Endodermal cell (in vitro differentiated cells): Measurements from ENCODE around the gene DNLZ. TPM values are rescaled to one million over a fixed set of nuclear protein-coding genes. Genes with fewer than 3 reads are reported as not detected.

Experiments
- DNase-seq: peaks from one replicate; pipeline ENCODE4 v3.0.0-alpha.2; 2017
- H3K27ac ChIP-seq: 2 replicates; pipeline ENCODE4 v1.5.1; 2013; ENCODE audit warnings: mild to moderate bottlenecking, low read depth, low read length, moderate library complexity
- H3K27me3 ChIP-seq: 2 replicates; pipeline ENCODE4 v1.6.1; 2013; ENCODE audit warnings: mild to moderate bottlenecking, low read length, moderate library complexity; ENCODE audit not compliant: insufficient read depth, control insufficient read depth, poor library complexity, severe bottlenecking
- H3K36me3 ChIP-seq: 2 replicates; pipeline ENCODE4 v1.7.0; 2013; ENCODE audit warnings: mild to moderate bottlenecking, low read length, moderate library complexity; ENCODE audit not compliant: control insufficient read depth, insufficient read depth
- H3K4me1 ChIP-seq: one replicate; pipeline ENCODE4 v1.7.0; 2013; ENCODE audit warnings: low read length; ENCODE audit not compliant: control insufficient read depth, insufficient read depth
- H3K4me3 ChIP-seq: 2 replicates; pipeline ENCODE4 v1.5.1; 2013; ENCODE audit warnings: mild to moderate bottlenecking, low read length, moderate library complexity
- H3K9ac ChIP-seq: 2 replicates; pipeline ENCODE4 v1.6.1; 2013; ENCODE audit warnings: mild to moderate bottlenecking, low read length, moderate library complexity; ENCODE audit not compliant: poor library complexity, severe bottlenecking; ENCODE audit errors: extremely low read depth
- H3K9me3 ChIP-seq: 2 replicates; pipeline ENCODE4 v1.6.1; 2013; ENCODE audit warnings: mild to moderate bottlenecking, low read length, moderate library complexity; ENCODE audit not compliant: control insufficient read depth
- H3K27ac Mint-ChIP-seq: 2 replicates; pipeline ENCODE4 v1.8.0; 2020; ENCODE audit warnings: mixed read lengths
- H3K27me3 Mint-ChIP-seq: 2 replicates; pipeline ENCODE4 v1.8.0; 2021; ENCODE audit warnings: mild to moderate bottlenecking, mixed read lengths; ENCODE audit not compliant: insufficient read depth
- H3K36me3 Mint-ChIP-seq: 2 replicates; pipeline ENCODE4 v1.8.0; 2020; ENCODE audit warnings: low read depth, mixed read lengths
- H3K4me1 Mint-ChIP-seq: 2 replicates; pipeline ENCODE4 v1.8.0; 2020; ENCODE audit warnings: mixed read lengths
- H3K4me3 Mint-ChIP-seq: 2 replicates; pipeline ENCODE4 v1.8.0; 2020; ENCODE audit warnings: mild to moderate bottlenecking, moderate library complexity, mixed read lengths
- H3K9me3 Mint-ChIP-seq: 2 replicates; pipeline ENCODE4 v1.8.0; 2020; ENCODE audit warnings: mild to moderate bottlenecking, mixed read lengths
- CTCF ChIP-seq: fragments of 200-600 bp; sonication (generic); conservative IDR thresholded peaks from 2 replicates; pipeline ENCODE4 v1.5.0; 2021; ENCODE audit warnings: antibody characterized with exemption, mild to moderate bottlenecking
- WGBS, 2 experiments: methylation state at CpG; one replicate each; pipeline versions ENCODE4 v1.1.5 to v1.1.7; 2013; ENCODE audit warnings: missing lambda C conversion rate in 2 of 2, mixed read lengths in 1 of 2; ENCODE audit not compliant: insufficient coverage in 1 of 2, insufficient read length in 1 of 2; 5-methylcytosine and 5-hydroxymethylcytosine counted together
- total RNA-seq, 2 donors: library from RNA; stranded (reverse); fragmentation: NEBNext Ultra II Directional in 1 of 2; extraction: Animal tissue kit (Norgen Biotek cat#: 25700) in 1 of 2; gene quantifications; 2 replicates in 1 of 2; 3 replicates in 1 of 2; pipeline ENCODE4 v1.2.1, GENCODE V29; 2021

DNLZ gene
- total RNA-seq, 2 donors from 2014 or later, result 12.6 to 20.1 TPM

- Histone ChIP-seq H3K9me3 (no peaks in the 10 kb centered on the region), H3K27me3 (no peaks in the 10 kb centered on the region), H3K4me3 (no peak overlapping the region), H3K27ac (no peak overlapping the region), H3K4me1 (peaks cover 6% of the 10 kb centered on the region), H3K9ac (no peak overlapping the region), H3K36me3 (peaks cover 4% of the 10 kb centered on the region)
- H3K4me3 Mint-ChIP-seq, result no peak overlapping the region
- peaks cover 5% of the 10 kb centered on the region for H3K4me1 Mint-ChIP-seq
- no peaks in the 10 kb centered on the region for H3K36me3 Mint-ChIP-seq
- no peak for DNase-seq
- no peaks in the 10 kb centered on the region for H3K27me3 Mint-ChIP-seq
- no peaks in the 10 kb centered on the region for H3K9me3 Mint-ChIP-seq
- H3K27ac Mint-ChIP-seq, result no peak overlapping the region
- WGBS, 2 experiments, result 90 to 95% methylated on average over 7 to 12 of the region's 12 CpGs
- no peak for TF ChIP-seq CTCF
Observed at GRCh38 chr9:136333045-136333444, 30.5 kb downstream of the DNLZ start.

DNA sequence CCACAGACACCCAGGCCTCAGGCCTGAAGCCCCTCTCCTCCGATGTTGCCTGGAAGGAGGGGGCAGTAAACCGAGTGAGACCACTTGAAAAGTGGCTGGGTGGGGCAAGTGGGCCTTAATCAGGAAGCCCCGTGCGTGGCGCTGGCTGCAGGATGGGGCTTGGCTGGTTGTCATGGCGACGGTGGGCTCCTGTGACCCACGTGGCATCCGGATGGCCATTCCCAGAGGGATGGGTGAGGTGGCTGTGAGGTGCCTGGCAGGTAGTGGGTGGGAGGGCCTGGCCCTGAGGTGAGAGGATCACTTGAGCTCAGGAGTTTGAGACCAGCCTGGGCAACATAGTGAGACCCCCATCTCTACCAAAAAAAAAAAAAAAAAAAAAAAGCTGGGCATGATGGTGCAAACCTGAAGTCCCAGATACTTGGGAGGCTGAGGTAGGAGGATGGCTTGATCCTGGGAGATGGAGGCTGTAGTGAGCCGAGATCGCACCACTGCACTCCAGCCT is 31.0 kb downstream of the DNLZ start:
- no peak for DNase-seq
- peaks cover 4% of the 10 kb centered on the region for H3K36me3 ChIP-seq
- H3K27me3 ChIP-seq, result no peaks in the 10 kb centered on the region
- H3K4me1 Mint-ChIP-seq, result peaks cover 5% of the 10 kb centered on the region
- H3K9ac ChIP-seq, result no peak overlapping the region
- WGBS, 2 experiments, result 78 to 91% methylated on average over 6 to 11 of the region's 11 CpGs
- H3K9me3 Mint-ChIP-seq, result no peaks in the 10 kb centered on the region
- H3K36me3 Mint-ChIP-seq, result no peaks in the 10 kb centered on the region
- H3K4me3 Mint-ChIP-seq, result no peak overlapping the region
- H3K27ac ChIP-seq, result no peak overlapping the region
- no peaks in the 10 kb centered on the region for H3K9me3 ChIP-seq
- H3K4me3 ChIP-seq, result no peak overlapping the region
- no peak overlapping the region for H3K27ac Mint-ChIP-seq
- peaks cover 6% of the 10 kb centered on the region for H3K4me1 ChIP-seq
- H3K27me3 Mint-ChIP-seq, result no peaks in the 10 kb centered on the region
- no peak for TF ChIP-seq CTCF

DNA sequence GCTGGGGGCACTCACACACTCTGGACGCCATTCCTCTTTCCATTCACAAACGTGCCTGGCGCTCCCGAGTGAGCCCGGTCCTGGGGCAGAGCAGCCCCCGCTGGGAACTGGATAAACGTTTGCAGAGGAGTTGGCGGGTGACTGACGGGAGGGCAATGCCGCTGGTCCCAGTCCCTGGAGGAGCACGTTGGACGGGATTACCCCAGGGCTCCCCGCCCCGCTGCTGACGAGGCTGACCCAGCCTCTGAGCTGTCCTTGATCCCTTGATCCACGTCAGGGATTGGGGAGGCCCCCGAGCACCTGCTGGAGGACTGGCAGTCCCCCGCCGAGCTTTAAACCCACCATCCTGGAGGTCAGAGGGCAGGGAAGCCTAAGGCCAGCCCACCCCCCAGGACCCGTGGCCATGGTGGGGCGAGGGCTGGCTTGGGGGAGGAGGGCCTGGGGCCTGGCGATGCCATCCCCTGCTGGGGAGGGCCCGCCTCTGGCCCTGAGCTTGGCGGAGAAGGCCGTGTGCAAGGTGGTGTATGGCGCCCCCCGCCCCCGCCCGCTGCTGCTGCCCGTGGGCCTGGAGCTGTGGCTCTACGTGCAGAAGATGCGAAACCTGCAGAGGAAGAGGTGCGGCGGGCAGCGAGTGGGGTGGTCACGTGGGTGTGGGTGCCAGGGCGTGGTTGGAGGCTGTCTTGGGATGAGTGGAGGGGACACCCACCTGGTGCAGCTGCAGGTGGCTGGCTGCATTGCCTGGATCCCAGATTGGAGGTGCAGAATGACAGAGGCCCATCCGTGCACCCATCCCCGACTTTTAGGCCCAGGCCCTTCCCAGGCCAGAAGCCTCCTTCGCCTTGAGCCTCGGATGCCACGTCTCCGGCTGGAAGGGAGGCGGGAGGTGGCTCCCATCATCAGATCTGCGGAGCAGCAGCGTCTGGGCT is 31.7 kb downstream of the DNLZ start:
- H3K4me3 ChIP-seq, result no peak overlapping the region
- peaks cover 4% of the 10 kb centered on the region for H3K36me3 ChIP-seq
- Mint-ChIP-seq H3K4me1 (peaks cover 5% of the 10 kb centered on the region), H3K36me3 (no peaks in the 10 kb centered on the region), H3K27me3 (no peaks in the 10 kb centered on the region), H3K27ac (no peak overlapping the region), H3K9me3 (no peaks in the 10 kb centered on the region), H3K4me3 (no peak overlapping the region)
- H3K9me3 ChIP-seq, result no peaks in the 10 kb centered on the region
- no peak overlapping the region for H3K9ac ChIP-seq
- H3K27ac ChIP-seq, result no peak overlapping the region
- no peaks in the 10 kb centered on the region for H3K27me3 ChIP-seq
- WGBS, 2 experiments, result 91% methylated on average over 29 to 46 of the region's 46 CpGs
- TF ChIP-seq CTCF, result no peak
- no peak for DNase-seq
- H3K4me1 ChIP-seq, result peaks cover 8% of the 10 kb centered on the region
